ENCODE results near the gene FAM149B1.
"Not testable (repeated sequence)": the region's sequence is repeated elsewhere in the genome, so short reads cannot be mapped to it uniquely, and the experiment has no call there.

The FAM149B1 gene

GRCh38 chr10:73167783-73168464, at the start of gene FAM149B1, which contains the start of gene ECD:
FAM149B1 (plus strand) TSS chr10:73168119; CDS start chr10:73168340, 221 bp downstream.
ECD (minus strand) TSS chr10:73168008; CDS start chr10:73163937, 4,071 bp downstream.
- DNase-seq = peak; percentile 94

- no peak for DNase-seq
Measured at GRCh38 chr10:73119457-73119856, 48.5 kb upstream of the FAM149B1 start.

DNA sequence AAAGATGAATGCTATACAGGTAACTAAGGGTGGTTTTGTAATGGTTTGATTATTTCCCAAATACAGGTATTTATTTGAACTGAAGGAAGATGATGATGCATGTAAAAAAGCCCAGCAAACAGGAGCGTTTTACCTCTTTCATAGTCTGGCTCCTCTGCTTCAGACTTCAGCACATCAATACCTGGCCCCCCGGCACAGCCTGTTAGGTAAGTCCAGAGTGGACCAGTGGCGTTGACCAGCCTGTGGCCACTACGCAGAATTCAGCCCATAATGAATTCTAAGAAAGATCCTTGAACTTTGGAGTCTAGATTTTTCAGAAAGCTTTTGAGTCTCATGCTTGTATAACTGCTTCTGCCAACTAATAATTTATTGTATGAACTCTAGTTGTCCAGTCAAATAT, 48.0 kb upstream of the FAM149B1 start:
- no peak for DNase-seq

- no peak for DNase-seq
Measured at GRCh38 chr10:73126343-73126742, 41.6 kb upstream of the FAM149B1 start.

GRCh38 chr10:73131301-73131700, 36.6 kb upstream of the FAM149B1 start:
- no peak for DNase-seq

- no peak for DNase-seq
Measured at GRCh38 chr10:73131913-73132686, 35.8 kb upstream of the FAM149B1 start.

GRCh38 chr10:73134727-73135126, 33.2 kb upstream of the FAM149B1 start:
- no peak for DNase-seq

DNA sequence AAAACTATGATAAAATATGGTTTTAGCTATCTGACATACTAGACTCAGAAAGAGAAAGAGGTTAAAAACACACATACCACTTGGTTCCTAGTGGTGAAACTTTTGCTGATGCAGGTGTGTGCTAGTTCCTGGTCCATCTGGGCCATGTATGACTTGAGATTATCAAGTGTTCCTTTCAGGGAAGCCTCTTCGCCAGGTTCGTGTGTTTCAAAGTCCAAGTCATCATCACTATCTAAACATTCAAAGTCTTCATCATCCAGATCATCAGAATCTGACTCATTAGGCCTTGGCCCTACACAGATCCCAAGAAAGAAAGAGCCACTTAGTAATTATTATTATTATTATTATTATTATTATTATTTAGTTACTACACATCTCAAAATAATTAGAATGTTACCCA, 31.3 kb upstream of the FAM149B1 start:
- no peak for DNase-seq

DNA sequence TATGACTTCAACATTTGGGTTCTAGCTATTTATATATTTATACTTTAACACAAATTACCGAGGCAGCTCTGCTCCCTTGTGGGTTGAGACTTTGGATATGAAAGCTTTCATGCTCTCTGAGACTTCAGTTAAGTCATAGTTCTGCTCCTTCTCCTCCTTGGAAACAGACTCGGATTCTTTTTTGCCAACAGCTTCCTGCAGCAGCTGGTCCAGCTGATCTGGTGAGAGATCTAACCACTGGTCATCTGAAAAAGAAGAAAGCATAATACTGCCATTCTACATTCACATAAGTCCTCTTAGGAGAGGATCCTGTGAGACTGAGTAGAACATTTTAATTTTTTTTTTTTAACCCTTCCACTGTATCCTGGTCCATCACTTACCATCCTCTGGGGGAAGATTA, 28.7 kb upstream of the FAM149B1 start:
- DNase-seq = no peak

DNA sequence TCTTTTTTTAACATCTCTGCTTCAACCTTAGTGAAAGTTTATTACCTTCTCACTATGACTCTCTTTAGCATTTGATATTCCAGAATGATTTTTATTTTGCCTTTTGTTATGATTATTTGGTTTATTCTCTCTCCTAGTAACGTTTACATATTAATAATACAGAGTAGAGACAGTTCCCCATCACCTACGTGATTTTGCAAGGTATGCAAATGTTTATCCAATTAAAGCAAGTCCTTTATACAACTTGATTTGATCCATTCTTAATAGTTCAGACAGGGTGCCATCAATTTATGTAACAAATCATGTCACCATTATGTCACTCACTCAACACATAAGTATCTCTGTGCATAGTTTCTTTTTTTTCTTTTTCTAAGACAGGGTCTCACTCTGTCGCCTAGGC, 26.3 kb upstream of the FAM149B1 start:
- no peak for DNase-seq

DNA sequence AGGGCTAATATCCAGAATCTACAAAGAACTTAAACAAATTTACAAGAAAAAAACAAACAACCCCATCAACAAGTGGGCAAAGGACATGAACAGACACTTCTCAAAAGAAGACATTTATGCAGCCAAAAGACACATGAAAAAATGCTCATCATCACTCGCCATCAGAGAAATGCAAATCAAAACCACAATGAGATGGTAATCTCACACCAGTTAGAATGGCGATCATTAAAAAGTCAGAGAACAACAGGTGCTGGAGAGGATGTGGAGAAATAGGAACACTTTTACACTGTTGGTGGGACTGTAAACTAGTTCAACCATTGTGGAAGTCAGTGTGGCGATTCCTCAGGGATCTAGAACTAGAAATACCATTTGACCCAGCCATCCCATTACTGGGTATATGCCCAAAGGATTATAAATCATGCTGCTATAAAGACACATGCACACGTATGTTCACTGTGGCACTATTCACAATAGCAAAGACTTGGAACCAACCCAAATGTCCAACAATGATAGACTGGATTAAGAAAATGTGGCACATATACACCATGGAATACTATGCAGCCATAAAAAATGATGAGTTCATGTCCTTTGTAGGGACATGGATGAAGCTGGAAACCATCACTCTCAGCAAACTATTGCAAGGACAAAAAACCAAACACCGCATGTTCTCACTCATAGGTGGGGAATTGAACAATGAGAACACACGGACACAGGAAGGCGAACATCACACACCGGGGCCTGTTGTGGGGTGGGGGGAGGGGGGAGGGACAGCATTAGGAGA, 17.1 kb upstream of the FAM149B1 start:
- not testable (repeated sequence) for DNase-seq

DNA sequence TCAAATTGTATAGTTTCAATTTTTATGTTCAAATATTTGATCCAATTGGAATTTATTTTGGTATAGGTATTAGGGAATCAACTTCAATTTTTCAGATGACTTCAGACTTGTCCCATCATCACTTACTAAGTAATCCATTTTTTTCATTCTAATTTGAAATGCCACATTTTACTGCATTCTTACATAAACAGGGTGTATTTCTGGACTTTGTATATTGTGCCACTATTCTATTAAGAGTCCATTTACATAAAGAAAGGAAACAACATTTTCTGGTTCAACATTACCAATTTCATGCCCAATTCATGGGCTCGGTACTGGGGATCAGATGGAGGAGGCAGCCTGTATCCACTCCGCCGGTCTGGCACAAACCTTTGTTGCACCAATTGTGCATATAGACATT, 15.9 kb upstream of the FAM149B1 start:
- no peak for DNase-seq

DNA sequence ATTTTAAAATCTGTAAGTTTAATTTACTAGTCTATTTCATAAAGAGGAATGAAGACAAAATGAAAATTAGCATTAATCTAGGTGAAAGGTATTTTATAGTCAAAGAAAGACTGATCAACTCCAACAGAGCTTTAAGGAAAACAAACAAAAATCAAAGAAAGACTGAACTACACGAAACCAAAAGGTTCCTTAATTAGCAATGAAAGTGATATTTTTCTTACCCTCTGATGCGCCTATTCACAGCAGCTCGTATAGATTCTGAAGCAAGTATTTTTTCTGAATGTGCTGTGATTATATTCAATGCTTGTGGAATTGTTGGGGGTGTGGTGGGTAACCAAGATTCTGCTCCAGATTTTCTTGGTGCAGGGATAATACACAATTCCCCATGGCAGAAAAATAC, 11.9 kb upstream of the FAM149B1 start:
- no peak for DNase-seq

DNA sequence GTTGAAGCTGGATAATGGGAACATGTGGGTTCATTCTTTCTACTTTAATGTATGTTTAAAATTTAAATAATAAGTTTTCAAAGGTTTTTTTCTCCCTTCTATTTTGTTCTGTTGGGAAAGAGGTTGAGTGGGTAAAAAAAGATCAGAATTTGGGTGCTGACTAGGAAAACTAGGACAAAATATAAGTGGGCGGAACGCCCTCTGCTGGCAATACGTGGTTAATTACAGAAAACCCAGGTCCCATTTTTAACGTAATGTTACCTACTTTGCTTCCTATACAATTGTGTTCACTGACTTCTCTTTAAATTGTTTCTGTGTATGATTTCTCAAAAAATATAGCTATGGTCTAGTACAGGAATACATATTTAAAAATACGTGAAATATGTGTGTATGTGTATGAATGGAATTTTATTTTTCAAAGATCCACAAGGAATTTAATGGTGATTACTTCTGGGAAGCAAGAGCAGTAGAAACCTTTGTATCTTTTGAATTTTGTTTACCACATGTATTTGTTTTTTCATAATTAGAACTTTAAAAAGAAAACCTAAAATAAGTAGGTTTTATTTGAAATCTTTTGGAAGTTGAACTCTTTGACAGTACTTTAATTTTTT, 8.8 kb upstream of the FAM149B1 start:
- peak; percentile 39 for DNase-seq

DNA sequence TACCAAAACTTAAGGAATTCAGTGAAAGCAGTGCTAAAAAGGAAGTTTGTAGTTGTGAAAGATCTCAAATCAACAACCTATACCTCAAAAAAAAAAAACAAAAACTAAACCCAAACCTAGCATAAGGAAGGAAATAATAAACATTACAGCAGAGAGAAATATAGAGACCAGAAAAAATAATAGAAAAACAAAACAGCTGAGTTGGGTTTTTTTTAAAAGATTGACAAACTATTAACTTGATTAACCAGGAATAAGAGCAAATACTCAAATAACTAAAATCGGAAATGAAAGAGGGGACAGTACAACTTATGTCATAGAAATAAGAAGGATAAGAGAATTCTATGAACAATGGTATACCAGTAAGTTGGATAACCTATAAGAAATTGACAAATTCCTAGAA, 6.8 kb upstream of the FAM149B1 start:
- DNase-seq = no peak

DNA sequence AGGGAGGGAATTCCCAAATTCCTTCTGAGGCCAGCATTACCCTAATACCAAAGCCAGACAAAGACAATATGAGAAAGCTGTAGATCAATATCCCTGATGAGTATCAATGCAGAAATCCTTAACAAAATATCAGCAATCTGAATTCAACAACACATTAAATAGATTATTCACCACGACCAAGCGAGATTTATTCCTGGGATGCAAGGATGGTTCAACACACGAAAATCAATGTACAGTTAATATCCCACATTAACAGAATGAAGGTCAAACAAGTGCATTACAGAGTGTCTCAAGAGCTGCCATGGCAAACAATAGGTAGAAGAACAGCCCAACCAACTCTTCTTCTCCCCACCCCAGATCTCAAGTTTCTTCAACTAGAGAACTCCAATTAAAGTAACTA, 6.3 kb upstream of the FAM149B1 start:
- DNase-seq = no peak

- DNase-seq = no peak
Measured at GRCh38 chr10:73163096-73163495, 4.8 kb upstream of the FAM149B1 start.

- DNase-seq = no peak
Measured at GRCh38 chr10:73166972-73167371, 947 bp upstream of the FAM149B1 start.

DNA sequence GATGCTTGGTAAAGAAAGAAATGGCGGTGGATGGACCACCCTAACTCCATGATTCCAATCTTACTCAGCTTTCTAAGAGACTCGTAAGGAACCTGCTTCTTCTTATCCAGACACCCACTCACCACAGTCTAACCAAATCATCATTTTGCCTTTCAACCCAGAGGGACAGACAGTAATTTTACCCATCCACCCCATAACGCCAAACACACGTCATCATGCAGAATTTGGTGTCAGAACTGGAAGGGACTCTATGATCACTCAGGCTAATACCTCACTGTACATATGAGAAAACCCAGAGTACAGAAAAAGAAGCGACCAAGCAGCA, 499 bp upstream of the FAM149B1 start:
- DNase-seq = peak; percentile 29

DNA sequence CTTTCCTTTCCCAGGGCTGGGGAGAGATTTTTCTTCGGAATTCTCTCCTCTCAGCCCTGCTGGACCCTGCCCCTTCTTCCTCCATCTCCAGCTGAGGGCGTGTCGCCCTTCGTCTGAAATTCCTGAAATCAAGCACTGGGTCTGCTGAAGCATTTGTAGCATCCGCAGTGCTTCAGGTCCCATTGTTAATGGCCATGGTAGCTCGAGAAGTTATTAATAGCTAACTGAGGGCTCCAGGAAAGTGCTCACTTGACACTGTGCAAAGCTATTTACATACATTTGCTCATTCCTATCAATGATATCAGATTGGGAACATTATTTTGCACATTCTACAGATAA, 515 bp downstream of the FAM149B1 start:
- no peak for DNase-seq

DNA sequence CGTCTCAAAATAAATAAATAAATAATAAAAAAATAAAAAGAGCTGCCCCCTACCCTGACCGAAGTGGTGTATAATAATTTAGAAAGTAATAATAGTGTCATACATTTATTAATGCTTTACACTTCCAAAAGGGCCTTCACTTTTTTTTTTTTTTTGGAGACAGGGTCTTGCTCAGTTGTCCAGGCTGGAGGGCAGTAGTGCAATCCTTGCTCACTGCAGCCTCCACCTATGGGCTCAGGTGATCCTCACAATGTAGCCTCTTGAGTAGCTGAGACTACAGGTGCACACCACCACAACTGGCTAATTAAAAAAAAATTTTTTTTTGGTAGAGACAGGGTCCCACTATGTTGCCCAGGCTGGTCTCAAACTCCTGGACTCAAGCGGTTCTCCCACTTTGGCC, 1.4 kb downstream of the FAM149B1 start:
- DNase-seq = no peak

DNA sequence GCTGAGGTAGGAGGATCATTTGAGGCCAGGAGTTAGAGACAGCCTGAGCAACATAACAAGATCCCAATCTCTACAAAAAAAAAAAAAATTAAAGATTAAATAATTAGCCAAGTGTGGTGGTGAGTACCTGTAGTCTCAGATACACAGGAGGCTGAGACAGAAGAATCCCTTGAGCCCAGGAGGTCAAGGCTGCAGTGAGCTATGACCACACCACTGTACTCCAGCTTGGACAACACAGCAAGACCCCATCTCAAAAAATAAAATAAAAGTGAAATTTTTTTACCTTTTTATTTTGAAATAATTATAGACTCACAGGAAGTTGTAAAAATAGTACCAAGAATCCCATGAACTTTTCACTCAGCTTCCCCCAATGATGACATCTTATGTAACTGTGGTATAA, 4.9 kb downstream of the FAM149B1 start:
- no peak for DNase-seq

GRCh38 chr10:73174148-73174925, 6.4 kb downstream of the FAM149B1 start:
- DNase-seq = no peak
